ACHN (cell line): ENCODE measurements around the gene CHD3.
"Not testable (repeated sequence)": the region's sequence is repeated elsewhere in the genome, so short reads cannot be mapped to it uniquely, and the experiment has no call there.

Source experiments
- DNase-seq: peaks from one replicate; pipeline ENCODE4 v3.0.0-alpha.2; 2015
- in situ Hi-C: cut with HindIII; loops from 2 replicates; pipeline ENCODE4 v1.10.0; 2017; ENCODE audit warnings: low sequenced_read_pairs, low pct_ligation_motif_present, low pct_unique_long_range_greater_than_20kb

CHD3 gene

GRCh38 chr17:7951143-7951792 lies 62.7 kb downstream of the CHD3 start:
- in situ Hi-C loops: no loop called here
- DNase-seq: no peak

- in situ Hi-C loops: not testable (repeated sequence)
Observed at GRCh38 chr17:7953266-7953665, 64.7 kb downstream of the CHD3 start.

DNA sequence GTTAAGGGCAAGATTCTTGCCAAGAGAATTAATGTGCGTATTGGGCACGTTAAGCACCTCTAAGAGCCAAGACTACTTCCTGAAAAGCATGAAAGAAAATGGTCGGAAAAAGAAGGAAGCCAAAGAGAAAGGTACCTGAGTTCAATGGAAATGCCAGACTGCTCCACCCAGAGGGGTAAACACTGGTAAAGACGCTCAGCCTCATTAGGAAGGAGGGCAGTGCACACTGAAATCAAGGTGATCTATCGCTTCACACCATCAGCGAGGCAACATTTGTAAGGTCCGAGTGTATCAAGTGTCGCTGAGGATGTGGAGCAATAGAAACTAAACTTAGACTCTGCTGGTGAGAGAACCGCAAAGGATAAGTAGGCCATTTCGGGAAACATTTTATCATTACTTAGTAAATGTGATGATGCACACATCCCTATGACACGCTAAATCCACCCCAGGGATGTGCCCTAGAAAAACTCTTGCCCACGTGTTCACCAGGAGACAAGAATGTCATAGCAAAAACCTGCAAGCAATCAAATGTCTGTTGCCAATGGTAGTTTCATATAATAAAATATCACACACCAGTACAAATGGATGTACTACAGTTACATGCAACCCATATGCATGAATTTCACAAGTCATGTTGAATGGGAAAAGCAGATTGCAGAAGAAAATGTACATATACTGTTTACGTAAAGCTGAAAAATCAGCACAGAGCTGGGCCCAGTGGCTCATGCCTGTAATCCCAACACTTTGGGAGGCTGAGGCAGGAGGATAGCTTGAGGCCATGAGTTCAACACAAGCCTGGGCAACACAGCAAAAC lies 67.0 kb downstream of the CHD3 start:
- no peak for DNase-seq
- in situ Hi-C loops: no loop called here

More at GRCh38 chr17:7953266-7953665, 64.7 kb downstream of the CHD3 start:
- DNase-seq: not testable (repeated sequence)

DNA sequence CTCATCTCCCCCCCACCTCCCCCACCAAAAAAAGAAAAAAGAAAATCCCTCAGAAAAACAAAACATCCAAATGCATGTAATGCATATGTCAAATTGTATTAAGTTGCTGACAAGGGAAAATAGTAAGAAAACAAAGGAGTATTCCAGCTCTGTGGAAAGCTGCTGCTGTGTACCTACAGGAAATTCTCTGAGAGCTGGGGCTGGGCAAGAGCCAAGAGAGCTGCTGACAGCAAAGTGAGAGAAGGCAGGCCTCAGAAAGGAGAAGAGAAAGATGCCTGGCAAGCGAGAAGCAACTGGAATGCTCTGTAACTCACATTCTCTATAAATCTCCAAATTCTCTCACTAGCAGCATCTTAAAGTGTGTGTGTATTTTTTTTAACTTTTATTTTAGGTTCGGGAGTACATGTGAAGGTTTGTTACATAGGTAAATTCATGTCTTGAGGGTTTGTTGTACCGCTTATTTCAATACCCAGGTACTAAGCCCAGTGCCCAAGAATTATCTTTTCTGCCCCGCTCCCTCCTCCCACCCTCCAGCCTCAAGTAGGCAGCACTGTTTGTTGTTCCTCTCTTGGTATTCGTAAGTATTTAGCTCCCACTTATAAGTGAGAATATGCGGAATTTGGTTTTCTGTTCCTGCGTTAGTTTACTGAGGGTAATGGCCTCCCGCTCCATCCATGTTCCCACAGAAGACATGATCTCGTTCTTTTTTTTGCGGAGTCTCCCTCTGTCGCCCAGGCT lies 67.8 kb downstream of the CHD3 start:
- no peak for DNase-seq
- in situ Hi-C loops: no loop called here

GRCh38 chr17:7959503-7960253 lies 71.1 kb downstream of the CHD3 start:
- in situ Hi-C loops: no loop called here

DNA sequence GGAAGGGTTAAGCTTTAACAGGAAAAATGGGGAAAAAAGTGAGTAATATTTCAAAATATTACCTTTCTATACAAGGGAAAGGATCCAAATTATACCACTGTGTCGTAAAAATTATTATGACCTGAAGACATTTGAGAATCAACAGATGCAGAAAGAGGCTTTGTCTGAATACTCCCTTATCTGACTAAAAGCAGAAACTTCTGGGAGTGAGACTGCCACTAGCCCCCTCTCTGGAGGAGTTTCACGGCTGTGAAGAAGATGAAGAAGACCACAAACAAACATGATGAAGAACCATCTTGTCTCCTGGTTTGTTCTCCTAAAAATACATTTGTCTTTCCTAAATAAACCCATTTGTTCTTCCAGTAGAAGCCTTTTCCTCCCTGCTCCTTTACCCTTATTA lies 72.8 kb downstream of the CHD3 start:
- in situ Hi-C loops: no loop called here

More at GRCh38 chr17:7959503-7960253, 71.1 kb downstream of the CHD3 start:
- no peak for DNase-seq

More for the DNA sequence above, 72.8 kb downstream of the CHD3 start:
- no peak for DNase-seq
